Esophagus muscularis mucosa (tissue), 4 donors: ENCODE results near the gene CHST9. TPM values are rescaled to one million over a fixed set of nuclear protein-coding genes. Genes with fewer than 3 reads are reported as not detected.
"Not testable (repeated sequence)": the region's sequence is repeated elsewhere in the genome, so short reads cannot be mapped to it uniquely, and the experiment has no call there.

Experiments
- DNase-seq: peaks from one replicate; pipeline ENCODE4 v3.0.0-alpha.2; 2017; ENCODE audit errors: extremely low spot score
- H3K27ac ChIP-seq, 4 donors: fragments of 200-600 bp; sonication (generic); replicated peaks in 1 of 4; 1 replicate in 3 of 4; 2 replicates in 1 of 4; pipeline ENCODE4 v1.5.1; 2016 to 2019; ENCODE audit warnings: mild to moderate bottlenecking in 1 of 4
- H3K27me3 ChIP-seq, 4 donors: fragments of 200-600 bp; sonication (generic); one replicate each; pipeline versions ENCODE4 v1.5.1 to v1.6.0; 2016 to 2019
- H3K36me3 ChIP-seq, 4 donors: fragments of 200-600 bp; sonication (generic); one replicate each; pipeline ENCODE4 v1.5.1; 2016 to 2019
- H3K4me1 ChIP-seq, 4 donors: fragments of 200-600 bp; sonication (generic); one replicate each; pipeline ENCODE4 v1.5.1; 2016 to 2019
- H3K4me3 ChIP-seq, 4 donors: fragments of 200-600 bp; sonication (generic); 1 replicate in 2 of 4; 2 replicates in 2 of 4; pipeline ENCODE4 v1.5.1; 2016 to 2019; ENCODE audit warnings: mild to moderate bottlenecking in 4 of 4, moderate library complexity in 1 of 4
- H3K9me3 ChIP-seq, 4 donors: fragments of 200-600 bp; sonication (generic); 1 replicate in 3 of 4; 2 replicates in 1 of 4; pipeline ENCODE4 v1.5.1; 2016 to 2019
- EP300 ChIP-seq: sonication (generic); formaldehyde crosslinking; IDR thresholded peaks from one replicate; pipeline ENCODE4 v1.6.1; 2017; ENCODE audit warnings: antibody characterized with exemption
- POLR2A ChIP-seq: fragments of 450-650 bp; IDR thresholded peaks from one replicate; pipeline ENCODE4 v1.6.1; 2017; ENCODE audit warnings: antibody characterized with exemption, moderate library complexity, mild to moderate bottlenecking, low read depth
- POLR2AphosphoS5 ChIP-seq, 2 donors: sonication (generic); formaldehyde crosslinking; IDR thresholded peaks; one replicate each; pipeline ENCODE4 v1.6.1; 2017; ENCODE audit warnings: antibody characterized with exemption in 2 of 2
- WGBS: methylation state at CpG from one replicate; pipeline ENCODE4 v1.1.5; 2018; 5-methylcytosine and 5-hydroxymethylcytosine counted together
- intact Hi-C: fragments of 100-400 bp; cut with DNase I; formaldehyde crosslinking; loops from one replicate; pipeline ENCODE4 v1.15.1; 2023
- total RNA-seq, 4 donors: library from RNA; depleted of rRNA; stranded (reverse); fragments of >200 nt; gene quantifications; one replicate each; pipeline versions ENCODE4 v1.1.0 to v1.2.1, GENCODE V29; 2016
- TF ChIP-seq, protein P1 (sequence below), 3 experiments: fragments of 200-600 bp in 2 of 3; fragments of 450-650 bp in 1 of 3; sonication (generic) in 2 of 3; IDR thresholded peaks; one replicate each; pipeline ENCODE4 v1.5.1; 2017 to 2019; ENCODE audit warnings: antibody characterized with exemption in 3 of 3, mild to moderate bottlenecking in 2 of 3, moderate library complexity in 1 of 3

Gene CHST9
- total RNA-seq, 4 donors from 2014 or later: 0.42 to 2.4 (median 1.4) TPM

DNA sequence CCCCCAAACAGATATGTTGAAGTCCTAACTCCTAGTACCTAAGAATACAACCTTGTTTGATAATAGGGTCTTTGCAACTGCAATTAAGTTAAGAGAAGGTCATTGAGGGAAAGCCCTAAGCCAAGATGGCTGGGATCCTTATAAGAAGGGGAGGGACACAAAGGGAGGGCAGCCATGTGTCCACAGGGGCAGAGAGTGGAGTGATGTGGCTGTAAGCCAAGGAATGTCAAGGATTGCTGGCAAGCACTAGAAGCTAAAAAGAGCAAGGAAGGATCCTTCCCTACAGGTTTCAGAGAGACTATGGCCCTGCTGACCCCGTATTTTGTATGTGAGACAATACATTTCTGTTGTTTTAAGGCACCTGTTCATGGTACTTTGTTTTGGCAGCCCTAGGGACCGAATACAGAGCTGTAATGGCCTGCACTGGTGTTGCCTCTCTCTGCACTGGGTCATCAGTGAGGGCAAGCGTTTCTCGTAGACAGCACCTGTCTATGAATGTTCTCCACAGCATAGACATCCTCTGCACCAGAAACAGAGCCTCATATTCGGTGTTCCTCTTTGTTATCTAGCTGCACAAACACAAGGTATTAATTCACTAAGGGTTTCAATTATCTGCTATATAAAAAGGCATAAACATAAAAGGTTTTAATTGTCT, 244.2 kb downstream of the CHST9 start:
- Histone ChIP-seq H3K36me3 (no peaks in the 10 kb centered on the region), H3K9me3 (no peaks in the 10 kb centered on the region), H3K27ac (no peak overlapping the region), H3K27me3 (no peaks in the 10 kb centered on the region), H3K4me3 (no peak overlapping the region), H3K4me1 (peaks cover 0 to 31% (median 18%) of the 10 kb centered on the region in 4 donors)
- 89% methylated on average over 5 of the region's 5 CpGs for WGBS
- TF ChIP-seq EP300 (no peak), POLR2AphosphoS5 (IDR thresholded peaks at IDR 0.05) (no peak), POLR2A (no peak)
- TF ChIP-seq, protein P1, sequence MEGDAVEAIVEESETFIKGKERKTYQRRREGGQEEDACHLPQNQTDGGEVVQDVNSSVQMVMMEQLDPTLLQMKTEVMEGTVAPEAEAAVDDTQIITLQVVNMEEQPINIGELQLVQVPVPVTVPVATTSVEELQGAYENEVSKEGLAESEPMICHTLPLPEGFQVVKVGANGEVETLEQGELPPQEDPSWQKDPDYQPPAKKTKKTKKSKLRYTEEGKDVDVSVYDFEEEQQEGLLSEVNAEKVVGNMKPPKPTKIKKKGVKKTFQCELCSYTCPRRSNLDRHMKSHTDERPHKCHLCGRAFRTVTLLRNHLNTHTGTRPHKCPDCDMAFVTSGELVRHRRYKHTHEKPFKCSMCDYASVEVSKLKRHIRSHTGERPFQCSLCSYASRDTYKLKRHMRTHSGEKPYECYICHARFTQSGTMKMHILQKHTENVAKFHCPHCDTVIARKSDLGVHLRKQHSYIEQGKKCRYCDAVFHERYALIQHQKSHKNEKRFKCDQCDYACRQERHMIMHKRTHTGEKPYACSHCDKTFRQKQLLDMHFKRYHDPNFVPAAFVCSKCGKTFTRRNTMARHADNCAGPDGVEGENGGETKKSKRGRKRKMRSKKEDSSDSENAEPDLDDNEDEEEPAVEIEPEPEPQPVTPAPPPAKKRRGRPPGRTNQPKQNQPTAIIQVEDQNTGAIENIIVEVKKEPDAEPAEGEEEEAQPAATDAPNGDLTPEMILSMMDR (IDR thresholded peaks at IDR 0.05): no peak
- intact Hi-C loops: no loop called here
- no peak for DNase-seq

DNA sequence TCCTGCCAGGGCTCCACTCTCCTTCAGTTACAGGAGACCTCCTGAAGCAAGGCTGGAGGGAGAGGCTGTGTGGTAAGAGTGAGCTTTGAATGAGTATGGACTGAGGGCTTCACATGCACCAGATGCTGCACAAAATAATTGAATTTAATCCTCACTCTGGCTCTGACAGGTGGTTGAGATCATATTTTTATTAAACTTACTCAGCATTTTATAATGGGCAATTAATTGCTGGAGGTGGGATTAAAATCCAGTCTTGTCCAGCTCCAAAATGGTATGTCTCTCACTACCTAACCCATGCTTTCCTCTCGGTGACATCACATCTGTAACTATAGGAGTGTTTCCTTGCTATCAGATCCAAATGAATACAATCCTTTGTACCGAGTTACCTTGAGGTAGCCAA, 253.4 kb downstream of the CHST9 start:
- no peak for DNase-seq
- Histone ChIP-seq H3K27ac (no peak overlapping the region), H3K4me3 (no peak overlapping the region), H3K4me1 (no peaks in the 10 kb centered on the region), H3K9me3 (no peaks in the 10 kb centered on the region), H3K27me3 (no peaks in the 10 kb centered on the region), H3K36me3 (no peaks in the 10 kb centered on the region)
- intact Hi-C loops: no loop called here
- TF ChIP-seq, protein P1 (IDR thresholded peaks at IDR 0.05): no peak
- TF ChIP-seq POLR2AphosphoS5 (IDR thresholded peaks at IDR 0.05): no peak
- no peak for TF ChIP-seq EP300
- no peak for TF ChIP-seq POLR2A
- 82% methylated on average over 2 of the region's 2 CpGs for WGBS

DNA sequence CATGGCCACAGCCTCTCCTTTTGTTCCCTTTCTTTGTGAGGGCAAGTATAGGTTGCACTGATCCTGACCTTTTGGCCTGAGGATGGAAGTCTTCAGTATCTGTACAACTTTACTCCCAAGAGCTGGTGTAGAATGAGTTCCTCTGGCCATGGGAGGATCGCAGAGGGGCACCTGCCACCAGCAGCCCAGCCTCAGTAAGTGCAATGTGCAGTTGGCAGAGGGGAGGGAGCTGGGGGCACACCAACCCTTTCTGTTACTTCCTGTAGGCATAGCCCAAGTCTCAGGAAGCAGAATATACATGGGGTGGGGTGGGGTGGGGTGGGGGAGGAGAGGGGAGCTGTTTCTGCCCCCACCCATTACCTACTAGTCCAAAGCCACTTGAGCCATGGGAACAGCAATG, 254.5 kb downstream of the CHST9 start:
- WGBS: 33% methylated on average over 1 of the region's 1 CpG
- no peak for DNase-seq

GRCh38 chr18:26928670-26929313, 256.3 kb downstream of the CHST9 start:
- H3K27me3 ChIP-seq: no peaks in the 10 kb centered on the region
- no peaks in the 10 kb centered on the region for H3K9me3 ChIP-seq
- intact Hi-C loops: no loop called here
- H3K36me3 ChIP-seq: no peaks in the 10 kb centered on the region
- DNase-seq: no peak
- no peak overlapping the region for H3K27ac ChIP-seq
- no peak overlapping the region for H3K4me3 ChIP-seq
- TF ChIP-seq EP300 (no peak), POLR2AphosphoS5 (IDR thresholded peaks at IDR 0.05) (no peak)
- H3K4me1 ChIP-seq: no peaks in the 10 kb centered on the region
- 59% methylated on average over 3 of the region's 3 CpGs for WGBS

More for the DNA sequence above, 254.5 kb downstream of the CHST9 start:
- H3K4me3 ChIP-seq: no peak overlapping the region
- H3K9me3 ChIP-seq: no peaks in the 10 kb centered on the region
- H3K36me3 ChIP-seq: no peaks in the 10 kb centered on the region
- intact Hi-C loops: no loop called here
- no peaks in the 10 kb centered on the region for H3K4me1 ChIP-seq
- TF ChIP-seq, protein P1 (IDR thresholded peaks at IDR 0.05): no peak
- no peak for TF ChIP-seq EP300
- TF ChIP-seq POLR2AphosphoS5 (IDR thresholded peaks at IDR 0.05): no peak
- no peak for TF ChIP-seq POLR2A
- H3K27ac ChIP-seq: no peak overlapping the region
- H3K27me3 ChIP-seq: no peaks in the 10 kb centered on the region

DNA sequence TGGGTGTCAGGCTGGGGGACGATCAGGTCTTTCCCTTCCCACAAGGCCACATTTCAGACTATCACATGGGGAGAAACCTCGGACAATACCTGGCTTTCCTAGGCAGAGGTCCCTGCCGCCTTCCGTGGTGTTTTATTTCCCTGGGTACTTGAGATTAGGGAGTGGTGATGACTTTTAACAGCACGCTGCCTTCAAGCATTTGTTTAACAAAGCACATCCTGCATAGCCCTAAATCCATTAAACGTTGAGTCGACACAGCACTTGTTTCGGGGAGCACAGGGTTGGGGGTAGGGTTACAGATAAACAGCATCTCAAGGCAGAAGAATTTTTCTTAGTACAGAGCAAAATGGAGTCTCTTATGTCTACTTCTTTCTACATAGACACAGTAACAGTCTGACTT, 257.3 kb downstream of the CHST9 start:
- H3K27me3 ChIP-seq, DNase-seq, H3K27ac ChIP-seq, intact Hi-C loops, H3K9me3 ChIP-seq, H3K36me3 ChIP-seq, H3K4me1 ChIP-seq, H3K4me3 ChIP-seq: not testable (repeated sequence)
- 65% methylated on average over 8 of the region's 8 CpGs for WGBS
